Spleen (tissue), 11 donors: ENCODE results near the gene PCBD2. TPM values are rescaled to one million over a fixed set of nuclear protein-coding genes. Genes with fewer than 3 reads are reported as not detected.
"Not testable (repeated sequence)": the region's sequence is repeated elsewhere in the genome, so short reads cannot be mapped to it uniquely, and the experiment has no call there.

Experiments
- DNase-seq: peaks from one replicate; pipeline ENCODE4 v3.0.0-alpha.2; 2020
- H3K27ac ChIP-seq, 8 donors: fragments of 200-600 bp; sonication (generic) in 7 of 8; 1 replicate in 4 of 8; 2 replicates in 4 of 8; pipeline versions ENCODE4 v1.5.0 to v1.8.0; 2016 to 2021; ENCODE audit warnings: inconsistent platforms in 4 of 8, mild to moderate bottlenecking in 4 of 8, moderate library complexity in 1 of 8
- H3K27me3 ChIP-seq, 7 donors: fragments of 200-600 bp; sonication (generic) in 6 of 7; replicated peaks in 1 of 7; 1 replicate in 4 of 7; 2 replicates in 3 of 7; pipeline versions ENCODE4 v1.5.0 to v1.8.0; 2016 to 2021; ENCODE audit warnings: inconsistent platforms in 3 of 7, mild to moderate bottlenecking in 1 of 7
- H3K36me3 ChIP-seq, 6 donors: fragments of 200-600 bp; sonication (generic) in 5 of 6; 1 replicate in 4 of 6; 2 replicates in 2 of 6; pipeline versions ENCODE4 v1.5.0 to v1.8.0; 2016 to 2021; ENCODE audit warnings: inconsistent platforms in 2 of 6
- H3K4me1 ChIP-seq, 6 donors: fragments of 200-600 bp; sonication (generic) in 5 of 6; 1 replicate in 3 of 6; 2 replicates in 3 of 6; pipeline versions ENCODE4 v1.5.0 to v1.8.0; 2016 to 2021; ENCODE audit warnings: inconsistent platforms in 3 of 6
- H3K4me3 ChIP-seq, 8 donors: fragments of 200-600 bp; sonication (generic) in 7 of 8; 1 replicate in 4 of 8; 2 replicates in 4 of 8; pipeline versions ENCODE4 v1.5.0 to v1.8.0; 2016 to 2021; ENCODE audit warnings: inconsistent platforms in 4 of 8, mild to moderate bottlenecking in 4 of 8, moderate library complexity in 2 of 8
- H3K9me3 ChIP-seq, 8 donors: fragments of 200-600 bp; sonication (generic) in 7 of 8; 1 replicate in 4 of 8; 2 replicates in 4 of 8; pipeline versions ENCODE4 v1.5.0 to v1.8.0; 2016 to 2021; ENCODE audit warnings: inconsistent platforms in 4 of 8
- CTCF ChIP-seq, 11 experiments: fragments of 200-600 bp in 7 of 11; fragments of 450-650 bp in 4 of 11; sonication (generic) in 4 of 11; IDR thresholded peaks in 8 of 11; conservative IDR thresholded peaks in 3 of 11; 1 replicate in 7 of 11; 2 replicates in 4 of 11; pipeline versions ENCODE4 v1.4.0 to v1.8.0; 2016 to 2021; ENCODE audit warnings: antibody characterized with exemption in 11 of 11, inconsistent platforms in 4 of 11, mild to moderate bottlenecking in 1 of 11
- POLR2A ChIP-seq, 3 donors: fragments of 450-650 bp; IDR thresholded peaks; one replicate each; pipeline ENCODE4 v1.5.1; 2017; ENCODE audit warnings: antibody characterized with exemption in 3 of 3, mild to moderate bottlenecking in 1 of 3
- POLR2AphosphoS5 ChIP-seq, 3 donors: sonication (generic); formaldehyde crosslinking; IDR thresholded peaks; one replicate each; pipeline ENCODE4 v1.5.1; 2017; ENCODE audit warnings: antibody characterized with exemption in 3 of 3
- WGBS, 5 donors: extraction: QIAGEN DNeasy Blood & Tissue Kit in 3 of 5; methylation state at CpG; one replicate each; pipeline versions ENCODE4 v1.1.5 to v1.1.7; 2013 to 2018; 5-methylcytosine and 5-hydroxymethylcytosine counted together
- intact Hi-C: fragments of 100-400 bp; cut with DNase I; formaldehyde crosslinking; loops from one replicate; pipeline ENCODE4 v1.15.0; 2023; ENCODE audit warnings: low total_unique reads
- polyA plus RNA-seq, 3 donors: library from polyadenylated mRNA; stranded (reverse); fragments of 200-250 nt; gene quantifications; one replicate each; pipeline ENCODE4 v1.2.1, GENCODE V29; 2013
- total RNA-seq, 7 donors: library from RNA; depleted of rRNA in 3 of 7; stranded (reverse); fragments of >200 nt in 3 of 7; fragmentation: NEBNext Ultra II Directional in 4 of 7; extraction: Animal tissue kit (Norgen Biotek cat#: 25700) in 4 of 7; gene quantifications; one replicate each; pipeline versions ENCODE4 v1.1.0 to v1.2.1, GENCODE V29; 2016 to 2021
- donor health status: healthy with polysubstance abuse.
- donor health status: DM: no; HTN: no; CAD: no; lungs with moderate emphysema.
- donor health status: DM: no; HTN: no; CAD: no.
- donor health status: Bipolar disorder and iron deficiency.
- donor health status: healthy.
- donor health status: DM: no; HTN: no; CAD: no.
- donor health status: DM: yes; HTN: yes; CAD: no.

Gene PCBD2
- total and polyA plus RNA-seq, 10 donors: 2.8 to 15.8 (median 9.2) TPM

- intact Hi-C loops: no loop called here
- H3K36me3 ChIP-seq: no peaks in the 10 kb centered on the region
- peaks cover 0 to 2% (median 0%) of the 10 kb centered on the region in 8 donors for H3K9me3 ChIP-seq
- DNase-seq: no peak
- peaks cover 0 to 2% (median under 1%) of the 10 kb centered on the region in 6 donors for H3K4me1 ChIP-seq
- TF ChIP-seq POLR2A (IDR thresholded peaks at IDR 0.05) (no peak), CTCF (IDR thresholded peaks at IDR 0.05 in 8 of 11, conservative IDR thresholded peaks at IDR 0.05 in 3 of 11) (no peak), POLR2AphosphoS5 (IDR thresholded peaks at IDR 0.05) (no peak)
- no peak overlapping the region for H3K4me3 ChIP-seq
- WGBS, 5 donors: 81 to 93% (median 89%) methylated on average over 3 of the region's 3 CpGs
- no peak overlapping the region for H3K27ac ChIP-seq
- H3K27me3 ChIP-seq: no peaks in the 10 kb centered on the region
Observed at GRCh38 chr5:134989266-134989830, 84.4 kb downstream of the PCBD2 start.

GRCh38 chr5:134990183-134990582, 85.3 kb downstream of the PCBD2 start:
- DNase-seq, H3K4me3 ChIP-seq, H3K36me3 ChIP-seq, H3K27me3 ChIP-seq, H3K9me3 ChIP-seq, H3K27ac ChIP-seq, intact Hi-C loops: not testable (repeated sequence)
- H3K4me1 ChIP-seq: peaks cover 0 to 11% (median 2%) of the 10 kb centered on the region in 6 donors
- WGBS, 5 donors: 70 to 82% (median 73%) methylated on average over 5 of the region's 5 CpGs

- Histone ChIP-seq H3K4me1 (peaks cover 0 to 12% (median 2%) of the 10 kb centered on the region in 6 donors), H3K4me3 (no peak overlapping the region), H3K9me3 (peaks cover 0 to 2% (median 0%) of the 10 kb centered on the region in 8 donors), H3K27ac (no peak overlapping the region), H3K36me3 (no peaks in the 10 kb centered on the region), H3K27me3 (no peaks in the 10 kb centered on the region)
- 91 to 95% (median 95%) methylated on average over 5 of the region's 5 CpGs for WGBS, 5 donors
- intact Hi-C loops: no loop called here
- no peak for TF ChIP-seq CTCF (IDR thresholded peaks at IDR 0.05 in 8 of 11, conservative IDR thresholded peaks at IDR 0.05 in 3 of 11)
- no peak for TF ChIP-seq POLR2AphosphoS5 (IDR thresholded peaks at IDR 0.05)
- no peak for TF ChIP-seq POLR2A (IDR thresholded peaks at IDR 0.05)
- no peak for DNase-seq
Observed at GRCh38 chr5:134992148-134992547, 87.2 kb downstream of the PCBD2 start.

GRCh38 chr5:134993161-134993560, 88.2 kb downstream of the PCBD2 start:
- no peaks in the 10 kb centered on the region for H3K27me3 ChIP-seq
- no peak overlapping the region for H3K27ac ChIP-seq
- peaks cover 0 to 12% (median 2%) of the 10 kb centered on the region in 6 donors for H3K4me1 ChIP-seq
- H3K36me3 ChIP-seq: no peaks in the 10 kb centered on the region
- TF ChIP-seq CTCF (IDR thresholded peaks at IDR 0.05 in 8 of 11, conservative IDR thresholded peaks at IDR 0.05 in 3 of 11) (no peak), POLR2AphosphoS5 (IDR thresholded peaks at IDR 0.05) (no peak), POLR2A (IDR thresholded peaks at IDR 0.05) (no peak)
- intact Hi-C loops: no loop called here
- 87 to 99% (median 91%) methylated on average over 2 of the region's 2 CpGs for WGBS, 5 donors
- no peak overlapping the region for H3K4me3 ChIP-seq
- no peak for DNase-seq
- H3K9me3 ChIP-seq: peaks cover 0 to 2% (median 0%) of the 10 kb centered on the region in 8 donors
